Stimulated activated CD8-positive, alpha-beta memory T cell treated with anti-CD3 and anti-CD28 coated beads, Interleukin-4, amount 100 ng/mL, for 4 hours (primary cell): ENCODE results near the gene MDM4.
A peak's percentile ranks its signal among the peaks of the same experiment; 100 is the strongest.
"Not testable (repeated sequence)": the region's sequence is repeated elsewhere in the genome, so short reads cannot be mapped to it uniquely, and the experiment has no call there.

Experiments
- DNase-seq, 2 donors: peaks; one replicate each; pipeline ENCODE4 v3.0.0-alpha.2; 2020; ENCODE audit warnings: low read depth in 2 of 2, low spot score in 1 of 2

The MDM4 gene

GRCh38 chr1:204560002-204560401 lies 43.8 kb downstream of the MDM4 start:
- not testable (repeated sequence) for DNase-seq

GRCh38 chr1:204560590-204561150 lies 44.5 kb downstream of the MDM4 start:
- DNase-seq, result no peak

GRCh38 chr1:204562075-204562990 lies 46.1 kb downstream of the MDM4 start:
- DNase-seq, result no peak

- DNase-seq, result no peak
Observed at GRCh38 chr1:204563307-204563706, 47.1 kb downstream of the MDM4 start.

- DNase-seq, result no peak
Observed at GRCh38 chr1:204563780-204564179, 47.6 kb downstream of the MDM4 start.

- no peak for DNase-seq
Observed at GRCh38 chr1:204564835-204565234, 48.6 kb downstream of the MDM4 start.

- DNase-seq, result peak in 1 of 2 donors; percentile 7
Observed at GRCh38 chr1:204565617-204566582, 49.7 kb downstream of the MDM4 start.

- DNase-seq, result no peak
Observed at GRCh38 chr1:204566583-204566955, 50.4 kb downstream of the MDM4 start.

- DNase-seq, result no peak
Observed at GRCh38 chr1:204567071-204567470, 50.9 kb downstream of the MDM4 start.

- no peak for DNase-seq
Observed at GRCh38 chr1:204568576-204569315, 52.5 kb downstream of the MDM4 start.

GRCh38 chr1:204569478-204569877 lies 53.3 kb downstream of the MDM4 start:
- DNase-seq, result no peak

GRCh38 chr1:204570021-204570420 lies 53.8 kb downstream of the MDM4 start:
- DNase-seq, result not testable (repeated sequence)

GRCh38 chr1:204571128-204571527 lies 54.9 kb downstream of the MDM4 start:
- no peak for DNase-seq

- no peak for DNase-seq
Observed at GRCh38 chr1:204571631-204572030, 55.4 kb downstream of the MDM4 start.

- no peak for DNase-seq
Observed at GRCh38 chr1:204572923-204573922, 57.0 kb downstream of the MDM4 start.

GRCh38 chr1:204574016-204574864 lies 58.0 kb downstream of the MDM4 start:
- no peak for DNase-seq

- DNase-seq, result no peak
Observed at GRCh38 chr1:204574865-204575163, 58.6 kb downstream of the MDM4 start.

GRCh38 chr1:204575221-204576190 lies 59.3 kb downstream of the MDM4 start:
- no peak for DNase-seq
